ENCODE results near the gene MZF1.
"Not testable (repeated sequence)": the region's sequence is repeated elsewhere in the genome, so short reads cannot be mapped to it uniquely, and the experiment has no call there.

MZF1 gene

GRCh38 chr19:58572818-58573657 is at the start of gene MZF1:
Gene MZF1 (minus strand): TSS chr19:58573335. CDS start chr19:58571389, 1,946 bp downstream.
- DNase-seq: no peak

GRCh38 chr19:58607213-58607612 is 34.1 kb upstream of the MZF1 start:
- not testable (repeated sequence) for DNase-seq

GRCh38 chr19:58606251-58606896 is 33.2 kb upstream of the MZF1 start:
- not testable (repeated sequence) for DNase-seq

GRCh38 chr19:58586133-58586765 is 13.1 kb upstream of the MZF1 start:
- no peak for DNase-seq

- no peak for DNase-seq
Observed at GRCh38 chr19:58585442-58586132, 12.5 kb upstream of the MZF1 start.

- DNase-seq: no peak
Observed at GRCh38 chr19:58584498-58585441, 11.6 kb upstream of the MZF1 start.

GRCh38 chr19:58582985-58583384 is 9.8 kb upstream of the MZF1 start:
- no peak for DNase-seq

GRCh38 chr19:58581227-58582141 is 8.3 kb upstream of the MZF1 start:
- DNase-seq: no peak

GRCh38 chr19:58579473-58580142 is 6.5 kb upstream of the MZF1 start:
- no peak for DNase-seq

- DNase-seq: no peak
Observed at GRCh38 chr19:58578012-58578925, 5.1 kb upstream of the MZF1 start.

- not testable (repeated sequence) for DNase-seq
Observed at GRCh38 chr19:58577581-58577980, 4.4 kb upstream of the MZF1 start.

- no peak for DNase-seq
Observed at GRCh38 chr19:58575183-58576041, 2.3 kb upstream of the MZF1 start.

GRCh38 chr19:58573658-58574164 is 576 bp upstream of the MZF1 start:
- DNase-seq: no peak

GRCh38 chr19:58572026-58572817 is 913 bp downstream of the MZF1 start:
- DNase-seq: no peak

- DNase-seq: no peak
Observed at GRCh38 chr19:58571575-58571947, 1.6 kb downstream of the MZF1 start.

- DNase-seq: no peak
Observed at GRCh38 chr19:58570770-58571574, 2.2 kb downstream of the MZF1 start.

Measured in NCI-H526 treated with DMSO at 0.1 percent for 48 hours (cell line).